ENCODE measurements around the gene HAUS1.

Gene HAUS1

DNA sequence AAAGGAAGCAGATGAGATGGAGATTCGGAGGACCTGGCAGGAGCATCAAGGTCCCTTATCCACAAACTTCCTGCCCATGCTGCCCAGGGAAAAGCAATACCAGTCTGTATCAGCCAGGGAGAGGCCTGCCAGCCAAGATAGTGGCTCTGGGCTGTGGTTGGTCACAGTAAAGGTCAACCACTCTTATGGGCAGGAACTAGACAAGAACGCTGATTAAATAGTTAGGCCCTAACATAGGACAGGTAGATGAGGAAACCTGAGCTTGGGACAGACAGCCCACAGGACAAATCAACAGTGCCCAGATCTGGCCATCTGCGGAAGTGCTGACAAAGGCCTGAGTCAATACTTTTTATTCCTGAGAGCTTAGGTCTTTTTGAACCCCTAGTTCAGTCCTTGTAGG is 42.8 kb upstream of the HAUS1 start:
- H2BK120ac ChIP-seq (ENCODE audit: insufficient read depth, low read length, poor library complexity) = no peak overlapping the region
- peaks cover 2 to 5% of the 10 kb centered on the region in 2 experiments for H3K36me3 ChIP-seq (ENCODE audit: control insufficient read depth in 1 of 2, insufficient read depth in 2 of 2, low read length in 2 of 2)
- peak overlapping the region; percentile 5 for H4K91ac ChIP-seq (ENCODE audit: low read depth, low read length)
- H3K9ac ChIP-seq (ENCODE audit: low read length) = no peak overlapping the region
- H3K9me3 ChIP-seq (ENCODE audit: insufficient read depth, low read depth, low read length) = no peaks in the 10 kb centered on the region
- H3K14ac ChIP-seq (ENCODE audit: low read length) = no peak overlapping the region
- no peak overlapping the region for H2BK5ac ChIP-seq (ENCODE audit: low read depth, low read length, poor library complexity)
- no CpG with 5 or more reads among the region's 3 CpGs for WGBS (ENCODE audit: extremely low coverage, insufficient coverage, insufficient read length)
- no peak overlapping the region for H4K8ac ChIP-seq (ENCODE audit: low read depth, low read length)
- peaks cover 4% of the 10 kb centered on the region for H3K79me2 ChIP-seq (ENCODE audit: control insufficient read depth, insufficient read depth, low read length, poor library complexity)
- H4K12ac ChIP-seq (ENCODE audit: low read depth, low read length) = no peak overlapping the region
- H3K18ac ChIP-seq (ENCODE audit: low read length) = peak overlapping the region; percentile 16
- H3K4me1 ChIP-seq (ENCODE audit: control insufficient read depth in 1 of 2, insufficient read depth in 2 of 2, low read length in 2 of 2) = peaks cover 8 to 19% of the 10 kb centered on the region in 2 experiments
- no peak overlapping the region for H3K4me2 ChIP-seq (ENCODE audit: low read length)
- H2AK5ac ChIP-seq (ENCODE audit: low read length) = no peak overlapping the region
- H3K4me3 ChIP-seq (ENCODE audit: low read depth, low read length) = no peak overlapping the region
- peak overlapping the region; percentile 55 for H2BK12ac ChIP-seq (ENCODE audit: low read length)
- no peak overlapping the region for H3K23ac ChIP-seq (ENCODE audit: low read length)
- H3K79me1 ChIP-seq (ENCODE audit: low read length) = peaks cover 7% of the 10 kb centered on the region
- peak overlapping the region; percentile 24 for H3K4ac ChIP-seq (ENCODE audit: low read depth, low read length)
- H3K27me3 ChIP-seq (ENCODE audit: insufficient read depth, low read length) = no peaks in the 10 kb centered on the region
- H2AFZ ChIP-seq (ENCODE audit: insufficient read depth, low read length, poor library complexity) = no peak overlapping the region
- no peak overlapping the region for H3K27ac ChIP-seq (ENCODE audit: low read depth, low read length)
- DNase-seq = no peak

DNA sequence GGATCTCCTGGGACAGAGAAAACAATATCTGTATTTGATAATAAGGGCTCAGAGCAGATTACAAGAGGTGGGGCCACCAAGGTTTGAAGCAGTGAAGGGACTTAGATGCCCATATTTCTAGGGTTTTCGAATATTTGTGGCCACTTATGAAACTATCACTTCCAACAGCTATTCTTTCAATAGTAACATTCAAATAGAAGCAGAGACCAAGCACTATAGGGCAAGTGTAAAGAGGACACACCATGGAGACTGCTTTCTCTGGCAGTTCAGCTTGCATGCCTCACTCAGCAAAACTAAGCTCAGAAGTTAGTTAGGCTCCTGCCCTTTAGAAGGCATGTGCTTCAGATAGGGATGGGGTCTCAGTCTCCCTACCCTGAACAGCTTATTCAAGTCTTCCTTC is 42.4 kb upstream of the HAUS1 start:
- Histone ChIP-seq H3K79me2 (ENCODE audit: control insufficient read depth, insufficient read depth, low read length, poor library complexity) (peaks cover 4% of the 10 kb centered on the region), H2AK5ac (ENCODE audit: low read length) (no peak overlapping the region), H3K9ac (ENCODE audit: low read length) (no peak overlapping the region), H3K4me2 (ENCODE audit: low read length) (no peak overlapping the region), H3K18ac (ENCODE audit: low read length) (peak overlapping the region; percentile 87), H3K4ac (ENCODE audit: low read depth, low read length) (peak overlapping the region; percentile 24), H4K12ac (ENCODE audit: low read depth, low read length) (no peak overlapping the region), H3K27ac (ENCODE audit: low read depth, low read length) (peak overlapping the region; percentile 61), H3K4me3 (ENCODE audit: low read depth, low read length) (no peak overlapping the region), H2AFZ (ENCODE audit: insufficient read depth, low read length, poor library complexity) (no peak overlapping the region), H3K4me1 (ENCODE audit: control insufficient read depth in 1 of 2, insufficient read depth in 2 of 2, low read length in 2 of 2) (peaks cover 10 to 19% of the 10 kb centered on the region in 2 experiments), H4K91ac (ENCODE audit: low read depth, low read length) (peak overlapping the region; percentile 70), H3K14ac (ENCODE audit: low read length) (peak overlapping the region; percentile 74), H3K36me3 (ENCODE audit: control insufficient read depth in 1 of 2, insufficient read depth in 2 of 2, low read length in 2 of 2) (peaks cover 3 to 6% of the 10 kb centered on the region in 2 experiments), H3K27me3 (ENCODE audit: insufficient read depth, low read length) (no peaks in the 10 kb centered on the region), H3K79me1 (ENCODE audit: low read length) (peaks cover 8% of the 10 kb centered on the region), H2BK5ac (ENCODE audit: low read depth, low read length, poor library complexity) (no peak overlapping the region), H3K23ac (ENCODE audit: low read length) (no peak overlapping the region), H2BK12ac (ENCODE audit: low read length) (peak overlapping the region; percentile 37), H3K9me3 (ENCODE audit: insufficient read depth, low read depth, low read length) (no peaks in the 10 kb centered on the region), H2BK120ac (ENCODE audit: insufficient read depth, low read length, poor library complexity) (no peak overlapping the region), H4K8ac (ENCODE audit: low read depth, low read length) (no peak overlapping the region)
- no CpG with 5 or more reads among the region's 1 CpG for WGBS (ENCODE audit: extremely low coverage, insufficient coverage, insufficient read length)
- no peak for DNase-seq

DNA sequence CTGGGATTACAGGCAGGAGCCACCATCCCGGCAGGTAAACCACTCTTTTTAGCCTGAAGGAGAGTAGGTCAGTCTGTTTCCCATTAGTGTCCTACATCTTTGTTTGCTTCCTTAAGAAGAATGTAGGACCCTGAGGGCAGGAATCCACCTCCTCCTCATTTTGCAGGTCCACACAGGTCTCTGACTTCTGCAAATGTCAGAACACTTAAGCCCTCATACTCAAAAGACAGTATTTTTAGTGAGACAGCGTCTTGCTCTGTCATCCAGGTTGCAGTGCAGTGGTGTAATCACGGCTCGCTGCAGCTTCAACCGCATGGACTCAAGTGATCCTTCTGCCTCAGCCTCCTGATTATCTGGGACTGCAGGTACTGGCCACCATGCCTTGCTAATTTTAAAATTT is 41.4 kb upstream of the HAUS1 start:
- Histone ChIP-seq H4K12ac (ENCODE audit: low read depth, low read length) (no peak overlapping the region), H2AFZ (ENCODE audit: insufficient read depth, low read length, poor library complexity) (no peak overlapping the region), H2BK12ac (ENCODE audit: low read length) (no peak overlapping the region), H3K4ac (ENCODE audit: low read depth, low read length) (no peak overlapping the region), H4K8ac (ENCODE audit: low read depth, low read length) (peak overlapping the region; percentile 16), H3K23ac (ENCODE audit: low read length) (no peak overlapping the region), H3K14ac (ENCODE audit: low read length) (no peak overlapping the region), H4K91ac (ENCODE audit: low read depth, low read length) (no peak overlapping the region), H3K9ac (ENCODE audit: low read length) (no peak overlapping the region), H2BK120ac (ENCODE audit: insufficient read depth, low read length, poor library complexity) (no peak overlapping the region), H3K4me1 (ENCODE audit: control insufficient read depth in 1 of 2, insufficient read depth in 2 of 2, low read length in 2 of 2) (peaks cover 10 to 19% of the 10 kb centered on the region in 2 experiments), H3K4me3 (ENCODE audit: low read depth, low read length) (no peak overlapping the region), H3K36me3 (ENCODE audit: control insufficient read depth in 1 of 2, insufficient read depth in 2 of 2, low read length in 2 of 2) (peaks cover 3 to 4% of the 10 kb centered on the region in 2 experiments), H3K18ac (ENCODE audit: low read length) (no peak overlapping the region), H3K79me1 (ENCODE audit: low read length) (peaks cover 8% of the 10 kb centered on the region), H3K27ac (ENCODE audit: low read depth, low read length) (peak overlapping the region; percentile 66), H3K27me3 (ENCODE audit: insufficient read depth, low read length) (no peaks in the 10 kb centered on the region), H2BK5ac (ENCODE audit: low read depth, low read length, poor library complexity) (no peak overlapping the region), H3K4me2 (ENCODE audit: low read length) (no peak overlapping the region), H2AK5ac (ENCODE audit: low read length) (no peak overlapping the region), H3K79me2 (ENCODE audit: control insufficient read depth, insufficient read depth, low read length, poor library complexity) (peaks cover 4% of the 10 kb centered on the region), H3K9me3 (ENCODE audit: insufficient read depth, low read depth, low read length) (peaks cover 1% of the 10 kb centered on the region)
- WGBS (ENCODE audit: extremely low coverage, insufficient coverage, insufficient read length) = no CpG with 5 or more reads among the region's 5 CpGs
- peak; percentile 82 to 89 for DNase-seq

DNA sequence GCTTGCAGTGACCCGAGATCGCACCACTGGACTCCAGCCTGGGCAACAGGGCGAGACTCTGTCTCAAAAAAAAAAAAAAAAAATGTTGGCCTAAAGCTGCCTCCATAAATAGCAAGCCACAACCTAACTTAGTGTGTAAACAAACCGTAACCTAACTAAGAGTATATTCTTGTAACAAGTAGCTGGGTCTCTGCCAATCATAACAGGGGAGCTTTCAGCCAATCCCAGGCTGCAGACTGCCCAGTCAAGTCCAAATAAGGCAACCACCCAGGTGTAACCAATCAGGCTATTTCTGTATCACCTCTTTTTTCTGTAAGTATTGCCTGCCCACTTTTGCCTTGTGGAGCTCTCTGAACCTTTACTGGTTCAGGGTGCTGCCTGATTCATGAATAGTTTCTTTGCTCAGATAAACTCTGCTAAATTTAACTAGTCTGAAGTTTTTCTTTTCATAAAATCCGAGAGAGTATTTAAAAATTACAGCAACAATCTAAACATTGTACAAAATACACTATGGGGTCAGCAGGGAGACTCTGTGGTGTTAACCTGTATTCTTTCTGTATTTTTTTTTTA is 36.7 kb upstream of the HAUS1 start:
- peaks cover 3 to 4% of the 10 kb centered on the region in 2 experiments for H3K36me3 ChIP-seq (ENCODE audit: control insufficient read depth in 1 of 2, insufficient read depth in 2 of 2, low read length in 2 of 2)
- H3K18ac ChIP-seq (ENCODE audit: low read length) = no peak overlapping the region
- H2BK120ac ChIP-seq (ENCODE audit: insufficient read depth, low read length, poor library complexity) = no peak overlapping the region
- no peak overlapping the region for H2BK5ac ChIP-seq (ENCODE audit: low read depth, low read length, poor library complexity)
- peaks cover 16% of the 10 kb centered on the region for H3K79me2 ChIP-seq (ENCODE audit: control insufficient read depth, insufficient read depth, low read length, poor library complexity)
- no peak for DNase-seq
- no peak overlapping the region for H3K14ac ChIP-seq (ENCODE audit: low read length)
- H3K79me1 ChIP-seq (ENCODE audit: low read length) = peaks cover 31% of the 10 kb centered on the region
- no peaks in the 10 kb centered on the region for H3K27me3 ChIP-seq (ENCODE audit: insufficient read depth, low read length)
- H2BK12ac ChIP-seq (ENCODE audit: low read length) = no peak overlapping the region
- no peak overlapping the region for H3K4me2 ChIP-seq (ENCODE audit: low read length)
- H3K9me3 ChIP-seq (ENCODE audit: insufficient read depth, low read depth, low read length) = peaks cover 1% of the 10 kb centered on the region
- peaks cover 19 to 24% of the 10 kb centered on the region in 2 experiments for H3K4me1 ChIP-seq (ENCODE audit: control insufficient read depth in 1 of 2, insufficient read depth in 2 of 2, low read length in 2 of 2)
- H3K4ac ChIP-seq (ENCODE audit: low read depth, low read length) = peak overlapping the region; percentile 66
- no peak overlapping the region for H2AK5ac ChIP-seq (ENCODE audit: low read length)
- H4K91ac ChIP-seq (ENCODE audit: low read depth, low read length) = no peak overlapping the region
- H4K12ac ChIP-seq (ENCODE audit: low read depth, low read length) = no peak overlapping the region
- no CpG with 5 or more reads among the region's 5 CpGs for WGBS (ENCODE audit: extremely low coverage, insufficient coverage, insufficient read length)
- H2AFZ ChIP-seq (ENCODE audit: insufficient read depth, low read length, poor library complexity) = no peak overlapping the region
- H3K23ac ChIP-seq (ENCODE audit: low read length) = no peak overlapping the region
- no peak overlapping the region for H4K8ac ChIP-seq (ENCODE audit: low read depth, low read length)
- H3K4me3 ChIP-seq (ENCODE audit: low read depth, low read length) = no peak overlapping the region
- H3K9ac ChIP-seq (ENCODE audit: low read length) = no peak overlapping the region
- H3K27ac ChIP-seq (ENCODE audit: low read depth, low read length) = no peak overlapping the region
